ENCODE measurements around the gene KCNH1.
"Not testable (repeated sequence)": the region's sequence is repeated elsewhere in the genome, so short reads cannot be mapped to it uniquely, and the experiment has no call there.

KCNH1 gene

DNA sequence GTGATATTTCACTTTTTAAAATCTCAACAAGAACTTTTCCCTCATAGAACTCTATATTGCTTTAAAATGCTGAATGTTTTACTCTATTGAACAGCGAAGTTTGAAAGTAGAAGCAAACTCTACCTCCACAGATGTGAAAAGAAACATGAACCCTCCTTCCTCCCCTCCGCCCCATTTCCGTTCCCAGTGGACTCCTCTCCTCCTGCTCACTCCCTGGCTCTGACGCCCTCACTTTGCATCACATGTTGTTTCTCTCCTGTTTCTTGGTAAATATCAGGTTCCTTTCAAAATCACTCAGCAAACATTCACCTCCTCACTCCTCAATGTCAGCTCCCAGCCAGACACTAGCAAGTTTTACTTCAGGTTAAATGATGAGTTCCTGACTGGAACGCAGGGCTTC is 34.6 kb downstream of the KCNH1 start:
- DNase-seq, result no peak

DNA sequence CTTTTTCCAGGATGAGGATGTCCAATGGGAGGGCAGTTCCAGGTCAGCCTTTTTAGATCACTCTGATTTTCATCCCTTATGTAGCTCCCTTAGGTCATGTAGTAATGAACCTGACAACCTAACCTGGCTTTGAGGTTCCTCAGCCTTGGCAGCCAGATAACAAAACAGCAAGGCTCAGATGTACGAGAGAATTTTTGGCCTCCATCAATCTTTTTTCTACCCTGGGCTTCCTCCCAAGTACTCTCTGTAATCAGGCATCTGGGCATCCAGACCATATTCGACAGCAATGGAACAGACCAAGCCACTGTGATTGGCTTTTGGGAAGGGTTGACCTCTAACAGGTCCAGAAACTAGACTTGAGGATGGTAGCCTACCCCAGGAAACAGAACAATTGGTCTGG is 38.6 kb downstream of the KCNH1 start:
- DNase-seq, result no peak

DNA sequence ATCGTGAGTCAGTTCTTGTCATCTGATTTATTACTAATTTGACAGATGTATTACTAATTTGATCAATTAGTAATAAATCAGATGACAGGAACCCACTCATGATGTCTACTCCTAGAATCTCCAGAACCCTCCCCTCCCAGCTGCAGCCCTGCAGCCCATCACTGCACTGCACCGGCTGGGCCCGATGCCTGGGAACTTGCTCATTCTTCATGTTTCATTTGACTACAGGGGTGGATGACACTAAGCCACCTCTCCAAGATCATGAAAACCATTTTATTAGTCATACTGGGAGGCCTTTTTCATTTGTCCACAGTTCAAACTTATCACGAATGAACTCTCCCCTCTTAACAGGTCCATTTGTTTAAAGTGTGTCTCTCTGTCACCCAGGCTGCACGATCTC is 41.0 kb downstream of the KCNH1 start:
- no peak for DNase-seq

DNA sequence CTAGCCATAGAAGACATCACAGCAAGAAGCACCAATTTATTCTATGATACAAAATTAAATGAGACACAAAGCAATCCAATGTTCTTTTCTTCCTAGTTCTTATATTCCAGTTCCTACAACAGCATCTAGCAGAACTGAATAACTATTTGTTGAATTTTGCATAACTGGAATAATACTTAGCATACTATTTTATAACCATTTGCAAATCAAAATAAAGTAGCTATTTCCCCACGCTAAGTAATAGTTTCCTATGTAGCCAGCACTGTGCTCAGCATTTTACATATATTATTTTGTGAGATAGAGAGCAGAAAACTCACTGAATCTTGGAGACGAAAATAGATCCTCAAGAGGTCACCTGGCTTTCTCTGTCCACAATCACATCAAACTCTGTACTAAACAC is 42.1 kb downstream of the KCNH1 start:
- DNase-seq, result no peak

DNA sequence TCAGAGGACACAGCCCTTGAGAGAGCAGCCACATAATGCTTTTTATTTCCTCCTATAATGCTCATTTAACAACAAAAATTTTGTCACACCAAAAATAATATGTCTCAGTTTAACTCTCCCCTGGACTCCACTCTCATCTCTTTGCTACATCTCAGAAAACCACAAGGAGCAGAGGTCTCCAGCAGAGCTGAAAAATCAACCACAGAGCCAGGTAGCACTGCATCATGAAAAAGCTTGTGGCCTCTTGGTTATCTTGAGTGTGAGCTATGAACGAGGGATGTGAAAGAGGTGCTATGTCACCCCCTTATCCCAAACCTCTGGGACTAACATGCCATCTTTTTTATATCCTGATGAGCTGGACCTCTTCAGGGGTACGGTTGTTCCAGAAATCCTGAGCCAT is 44.4 kb downstream of the KCNH1 start:
- no peak for DNase-seq

DNA sequence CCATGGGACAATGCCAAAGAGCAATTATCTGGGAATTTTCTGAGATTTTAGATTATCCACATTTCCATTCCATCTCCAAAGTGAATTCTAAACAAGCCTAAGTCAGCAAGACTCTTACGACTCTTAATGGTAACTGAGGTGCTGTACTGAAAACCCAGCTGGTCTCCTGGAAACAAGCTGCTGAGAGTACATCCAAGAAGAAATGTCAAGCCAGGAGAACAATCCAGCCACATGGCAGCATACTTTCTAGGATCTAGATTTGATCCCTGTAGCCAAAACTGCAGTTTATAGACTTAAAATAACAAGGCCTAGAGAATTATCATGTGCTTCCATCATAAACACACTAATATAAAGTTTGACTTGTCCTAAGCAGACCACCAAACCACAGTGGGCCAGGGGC is 45.8 kb downstream of the KCNH1 start:
- no peak for DNase-seq

DNA sequence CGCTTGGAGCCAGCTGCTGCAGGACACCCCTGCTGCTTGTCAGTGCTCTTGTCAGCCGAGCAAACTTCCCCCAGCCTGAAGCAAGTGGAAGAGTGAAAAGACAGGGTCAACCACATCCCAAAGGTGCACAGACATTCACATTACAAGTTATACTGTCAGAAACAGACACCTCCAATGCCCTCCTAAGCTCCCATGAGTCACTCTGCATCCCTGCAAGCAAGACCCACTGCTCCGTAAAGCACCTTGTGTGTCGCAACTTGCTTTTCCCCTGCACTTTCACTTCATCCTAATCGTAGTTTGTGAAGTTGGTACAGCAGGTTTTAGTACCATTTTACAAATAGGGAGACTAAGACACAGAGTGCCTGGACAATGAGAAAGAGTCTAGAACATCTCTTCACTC is 51.1 kb downstream of the KCNH1 start:
- no peak for DNase-seq

DNA sequence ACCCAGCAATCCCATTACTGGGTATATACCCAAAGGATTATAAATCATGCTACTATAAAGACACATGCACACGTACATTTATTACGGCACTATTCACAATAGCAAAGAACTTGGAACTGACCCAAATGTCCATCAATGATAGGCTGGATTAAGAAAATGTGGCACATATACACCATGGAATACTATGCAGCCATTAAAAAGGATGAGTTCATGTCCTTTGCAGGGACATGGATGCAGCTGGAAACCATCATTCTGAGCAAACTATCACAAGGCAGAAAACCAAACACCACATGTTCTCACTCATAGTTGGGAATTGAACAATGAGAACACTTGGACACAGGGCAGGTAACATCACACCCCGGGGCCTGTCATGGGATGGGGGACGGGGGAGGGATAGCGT is 52.5 kb downstream of the KCNH1 start:
- DNase-seq, result not testable (repeated sequence)

DNA sequence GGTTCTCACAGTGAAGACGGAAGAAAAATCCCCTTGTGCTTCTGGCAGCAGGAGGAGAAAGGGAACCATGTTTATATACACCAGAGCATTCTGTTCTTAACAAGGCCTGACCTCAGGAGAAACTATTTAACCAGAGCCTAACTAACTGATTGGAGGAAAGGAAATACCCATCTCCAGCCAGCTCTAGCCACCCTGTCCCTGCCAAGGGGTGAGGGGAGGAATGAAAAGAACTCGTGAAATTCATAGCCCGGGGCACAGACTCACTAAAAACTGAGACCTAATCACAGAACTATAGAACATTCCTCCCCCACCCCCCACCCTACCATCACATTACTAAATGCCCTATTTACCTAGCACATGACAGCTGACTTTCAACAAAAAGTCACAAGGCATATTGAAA is 65.0 kb downstream of the KCNH1 start:
- DNase-seq, result no peak

DNA sequence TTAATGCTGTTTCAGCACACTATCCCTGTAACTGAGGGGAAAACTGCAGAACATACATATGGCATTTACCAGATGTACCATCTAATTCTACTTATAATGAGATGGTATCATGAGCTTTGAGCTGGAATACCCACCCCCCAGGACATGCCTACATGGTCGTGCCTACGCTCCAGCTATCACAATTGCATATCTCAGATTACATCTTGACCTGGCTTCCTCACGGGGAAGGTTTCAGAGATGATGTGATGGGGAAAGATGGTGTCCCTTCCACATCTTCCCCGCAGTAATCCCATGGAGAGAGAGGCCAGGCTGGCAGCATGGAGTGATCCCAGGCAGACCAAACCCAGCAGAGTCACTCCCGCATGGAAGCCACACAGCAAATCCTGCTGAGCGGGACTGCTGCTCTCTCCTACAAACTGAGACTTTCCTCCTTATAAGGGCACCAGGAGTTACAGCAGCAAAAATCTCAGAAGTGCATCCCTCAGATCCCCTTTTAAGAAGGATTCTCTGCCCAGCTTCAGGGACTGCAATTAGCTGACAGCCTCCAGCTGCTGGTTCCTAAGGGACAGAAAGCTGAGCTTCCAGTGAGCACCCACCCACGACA is 67.1 kb downstream of the KCNH1 start:
- no peak for DNase-seq

DNA sequence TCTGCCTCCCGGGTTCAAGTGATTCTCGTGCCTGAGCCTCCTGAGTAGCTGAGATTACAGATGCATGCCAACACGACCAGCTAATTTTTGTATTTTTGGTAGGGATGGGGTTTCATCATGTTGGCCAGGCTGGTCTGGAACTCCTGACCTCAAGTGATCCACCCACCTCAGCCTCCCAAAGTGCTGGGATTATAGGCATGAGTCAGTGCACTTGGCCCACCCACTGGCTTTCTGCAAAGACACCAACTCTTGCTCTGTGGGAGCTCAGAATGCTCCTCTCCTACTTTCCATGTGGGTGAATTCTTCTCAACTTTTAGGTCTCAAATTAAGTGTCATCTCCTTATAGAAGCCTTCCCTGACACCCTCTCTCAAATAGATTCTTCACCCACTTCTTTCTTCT is 92.1 kb downstream of the KCNH1 start:
- not testable (repeated sequence) for DNase-seq

DNA sequence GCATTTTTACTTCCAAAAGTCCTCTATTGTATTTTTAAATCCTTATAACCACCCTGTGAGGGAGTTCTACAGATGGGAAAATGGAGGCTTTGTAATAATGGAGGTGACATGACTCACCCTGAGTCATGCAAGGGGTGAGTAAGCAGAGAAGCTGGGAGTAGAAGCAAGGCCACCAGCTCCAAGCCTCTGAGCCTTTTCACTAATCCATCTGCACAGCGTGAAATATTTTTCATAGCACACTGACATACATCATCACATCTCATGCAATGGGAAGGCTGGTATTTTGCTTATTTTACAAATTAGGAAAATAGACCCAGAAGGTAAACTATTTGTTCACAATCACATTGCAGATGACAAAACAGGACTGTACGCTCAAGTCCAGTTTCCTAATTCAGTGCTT is 96.9 kb downstream of the KCNH1 start:
- DNase-seq, result no peak

DNA sequence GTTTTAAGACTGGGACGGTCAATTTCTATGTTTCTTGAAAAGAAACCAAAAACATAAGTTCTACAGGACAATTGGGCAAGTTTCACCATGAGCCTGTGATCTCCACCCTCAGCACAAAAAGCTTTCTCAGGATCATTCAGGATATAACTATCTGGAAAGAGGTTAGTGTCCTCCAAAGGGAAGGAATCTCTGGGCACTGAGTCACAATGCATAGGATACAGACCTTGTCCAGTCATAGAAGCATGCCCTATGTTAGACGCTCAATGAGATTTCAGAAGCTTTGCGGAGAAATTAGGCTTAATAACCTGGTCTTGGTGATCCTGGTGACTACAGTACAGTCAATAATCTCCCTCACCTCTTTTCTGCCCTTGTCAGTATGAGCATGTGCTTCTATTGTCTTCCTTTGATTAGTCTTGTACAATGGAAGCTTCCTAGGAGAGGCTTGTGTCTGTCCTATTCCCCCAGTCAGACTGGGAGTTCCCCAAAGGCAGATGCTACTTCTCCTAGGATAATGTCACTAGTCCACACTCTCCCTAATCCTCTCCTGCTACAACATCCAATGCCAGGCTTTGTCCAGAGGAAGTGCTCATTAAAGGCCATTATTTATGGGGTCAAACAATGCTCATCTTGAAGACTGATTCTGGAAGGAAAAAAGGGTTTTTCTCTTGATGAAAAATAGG is 97.4 kb downstream of the KCNH1 start:
- DNase-seq, result no peak

DNA sequence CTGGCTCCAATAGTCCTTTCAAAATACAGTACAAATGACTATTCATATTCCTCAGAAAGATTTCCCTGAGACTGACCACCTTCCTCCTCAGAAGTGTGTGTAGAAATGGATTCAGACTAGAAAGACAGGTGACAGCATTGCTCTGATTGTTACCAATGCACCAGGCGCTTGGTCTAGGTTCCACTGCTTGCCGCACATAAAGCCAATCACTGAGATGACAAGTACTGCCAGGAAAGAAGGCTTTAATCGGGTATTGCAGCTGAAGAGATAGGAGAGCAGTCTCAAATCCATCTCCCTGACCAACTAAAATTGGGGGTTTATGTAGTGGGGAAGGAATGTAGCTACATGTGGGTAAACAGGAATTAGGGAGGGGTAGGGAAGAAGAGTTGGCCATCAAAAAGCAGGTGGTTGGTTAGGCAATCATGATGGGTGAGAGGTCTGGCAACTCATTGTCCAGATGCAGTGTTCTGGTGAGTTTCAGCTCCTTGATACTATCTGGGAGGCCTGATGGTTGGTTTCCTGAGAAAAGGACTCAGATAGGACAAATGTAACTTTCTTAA is 98.0 kb downstream of the KCNH1 start:
- DNase-seq, result no peak

DNA sequence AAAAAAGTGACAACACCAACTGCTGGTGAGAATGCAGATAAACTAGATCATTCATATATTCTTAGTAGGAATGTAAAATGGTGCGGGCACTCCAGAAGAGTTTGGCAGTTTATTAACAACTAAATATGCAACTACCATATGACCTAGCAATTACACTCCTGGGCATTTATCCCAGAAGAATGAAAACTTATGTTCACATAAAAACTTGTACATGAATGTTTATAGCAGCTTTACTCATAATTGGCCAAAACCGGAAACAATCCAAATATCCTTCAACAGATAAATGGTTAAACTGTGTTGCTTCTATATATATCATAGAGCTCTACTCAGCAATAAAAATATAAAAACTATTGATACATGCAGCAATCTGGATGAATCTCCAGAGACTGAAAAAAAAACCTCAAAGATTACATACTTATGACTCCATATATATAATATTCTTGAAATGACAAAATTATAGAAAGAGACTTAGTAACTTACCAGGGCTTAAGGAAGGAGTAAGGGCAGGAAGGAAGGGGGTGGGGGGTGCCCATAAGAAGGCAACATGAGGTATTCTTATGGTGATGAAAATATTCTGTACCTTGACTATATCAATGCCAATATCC is 99.9 kb downstream of the KCNH1 start:
- DNase-seq, result no peak

DNA sequence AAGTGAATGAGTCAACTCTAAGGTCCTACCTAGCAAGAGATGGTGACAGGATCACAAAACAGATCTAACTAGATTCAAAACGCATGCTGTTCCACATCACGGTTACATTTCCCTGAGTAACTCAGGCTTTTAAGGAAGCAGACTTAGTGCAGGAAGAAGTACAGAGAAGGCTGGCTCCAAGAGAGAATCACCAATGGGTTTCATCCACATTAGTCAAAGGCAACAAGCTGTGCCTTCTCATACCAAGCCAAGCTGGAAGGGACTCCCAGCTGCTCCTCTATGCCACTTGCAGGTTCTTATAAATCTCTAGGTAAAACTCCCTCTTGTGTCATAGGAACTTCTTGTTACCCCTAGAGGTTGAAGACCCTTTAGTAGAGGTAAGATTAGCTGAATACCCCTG is 109.0 kb downstream of the KCNH1 start:
- no peak for DNase-seq

DNA sequence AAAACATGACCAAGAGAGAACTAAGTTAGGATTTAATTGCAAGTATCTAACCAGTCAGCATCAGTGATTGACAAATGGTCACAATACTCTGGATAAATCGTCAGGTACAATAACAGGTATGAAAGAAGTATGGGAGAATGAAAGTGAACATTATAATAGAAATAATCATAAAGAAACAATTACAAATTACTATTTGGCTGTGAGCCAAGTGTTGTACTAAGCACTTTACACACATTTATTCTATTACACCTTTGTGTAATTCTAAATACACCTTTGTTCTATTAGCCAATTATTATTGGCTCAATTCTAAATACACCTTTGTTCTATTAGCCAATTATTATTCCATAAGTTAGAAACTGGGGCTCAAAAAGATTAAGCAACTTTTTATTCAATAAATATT is 114.7 kb downstream of the KCNH1 start:
- DNase-seq, result no peak

DNA sequence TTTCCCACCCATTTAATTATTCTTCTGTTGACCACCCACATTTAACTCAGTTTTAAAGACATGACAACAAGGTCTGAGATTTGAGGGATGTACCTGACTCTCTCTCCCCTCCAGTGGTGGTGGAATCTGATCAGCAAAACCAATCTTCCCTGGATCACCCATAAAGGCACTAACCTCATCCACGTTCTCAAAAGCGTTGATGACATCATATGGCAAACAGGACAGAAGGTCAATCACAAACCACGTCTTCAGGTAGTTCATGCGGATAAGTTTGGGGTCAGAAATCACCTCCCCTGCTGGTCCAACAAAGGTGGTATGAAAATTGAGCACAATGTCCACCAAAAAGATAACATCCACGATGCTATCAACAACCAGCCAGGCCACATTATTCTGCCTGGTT is 115.3 kb downstream of the KCNH1 start:
- DNase-seq, result no peak

DNA sequence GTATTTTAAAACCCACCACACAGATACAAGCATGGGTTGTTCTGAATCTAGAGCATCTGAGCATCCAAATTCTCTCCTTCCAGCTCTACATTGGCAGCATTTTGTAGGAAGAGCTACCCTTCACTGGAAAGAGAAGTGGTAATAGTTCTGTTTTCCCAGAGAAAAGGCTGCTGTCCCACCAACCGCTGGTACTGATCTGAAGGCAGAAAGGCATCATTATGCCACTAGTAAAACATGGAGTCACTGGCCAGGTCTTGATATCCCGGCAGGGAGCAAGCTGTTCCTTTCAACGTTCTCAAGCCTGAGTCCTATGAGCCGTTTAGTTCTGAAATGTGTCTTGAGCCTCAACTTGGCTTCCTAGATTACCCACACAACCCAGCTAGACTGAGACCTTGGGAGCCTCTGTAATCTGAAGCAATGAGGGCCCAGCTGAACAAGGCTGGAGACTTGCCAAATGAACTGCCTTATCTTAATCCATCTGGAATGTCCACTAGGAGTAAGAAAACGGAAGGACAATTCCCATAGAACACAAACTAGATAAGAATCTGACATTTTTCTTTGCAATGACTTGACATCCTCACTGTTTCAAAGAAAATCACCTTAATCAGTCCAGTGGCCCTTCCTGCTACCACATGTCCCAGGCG is 116.8 kb downstream of the KCNH1 start:
- DNase-seq, result no peak

DNA sequence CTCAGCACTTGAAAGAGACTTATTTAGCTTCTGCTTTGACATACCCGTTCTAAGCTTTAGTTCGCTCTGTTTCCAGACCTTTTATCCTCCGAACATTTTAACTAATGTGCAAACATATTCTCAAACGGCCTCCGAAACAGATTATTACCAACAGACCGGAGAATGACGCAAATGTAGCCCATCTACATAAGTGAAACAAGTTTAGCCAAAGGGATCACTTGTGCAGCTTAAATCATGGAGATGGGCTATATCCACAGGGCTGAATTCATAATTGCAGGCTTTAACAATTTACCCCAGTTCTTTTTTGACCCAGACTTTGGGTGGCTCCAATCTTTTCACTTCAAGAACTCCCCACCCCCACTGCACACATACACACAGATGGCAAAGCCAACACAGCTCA is 119.7 kb downstream of the KCNH1 start:
- DNase-seq, result no peak

DNA sequence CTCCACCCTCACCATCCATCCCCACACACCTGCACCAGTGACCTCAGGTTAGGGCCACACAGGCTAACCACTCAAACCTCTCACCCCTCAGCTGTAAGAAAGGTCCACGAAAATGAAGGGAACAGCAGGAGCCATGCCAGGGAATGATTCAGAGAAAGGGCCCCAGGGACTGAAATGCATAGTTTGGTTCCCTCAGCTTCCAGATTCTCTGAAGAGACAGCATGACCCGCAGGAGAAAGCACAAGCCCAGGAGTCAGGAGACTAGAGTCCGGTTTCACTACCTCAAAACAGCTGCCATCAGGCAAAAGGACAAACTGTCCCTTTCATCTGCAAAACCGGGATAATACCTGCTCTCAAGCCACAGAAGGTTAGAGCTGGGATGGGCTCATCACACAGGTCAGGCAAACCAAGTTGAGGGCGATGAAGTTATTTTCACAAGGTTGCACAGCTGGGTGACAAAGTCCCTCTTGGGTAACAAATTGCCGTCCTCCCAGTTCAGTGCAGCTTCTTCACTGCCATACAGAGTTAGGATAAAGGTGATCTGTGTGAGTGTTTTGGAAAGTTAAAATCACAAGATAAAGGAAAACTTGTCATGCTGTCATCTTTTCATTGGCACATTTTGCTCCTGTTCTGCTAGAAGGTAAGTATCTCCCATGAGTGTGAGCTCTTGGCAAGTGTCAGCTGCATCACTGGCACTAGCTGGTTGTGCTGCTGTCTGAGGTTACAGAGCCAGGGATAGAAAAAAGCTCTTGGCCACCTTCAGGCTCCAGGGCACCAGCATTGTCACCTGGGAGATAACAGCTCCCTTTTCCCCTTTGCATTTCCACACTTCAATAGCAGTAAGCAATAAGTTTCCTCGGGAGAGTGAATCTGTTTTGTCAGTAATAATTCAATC is 120.4 kb downstream of the KCNH1 start:
- DNase-seq, result no peak

DNA sequence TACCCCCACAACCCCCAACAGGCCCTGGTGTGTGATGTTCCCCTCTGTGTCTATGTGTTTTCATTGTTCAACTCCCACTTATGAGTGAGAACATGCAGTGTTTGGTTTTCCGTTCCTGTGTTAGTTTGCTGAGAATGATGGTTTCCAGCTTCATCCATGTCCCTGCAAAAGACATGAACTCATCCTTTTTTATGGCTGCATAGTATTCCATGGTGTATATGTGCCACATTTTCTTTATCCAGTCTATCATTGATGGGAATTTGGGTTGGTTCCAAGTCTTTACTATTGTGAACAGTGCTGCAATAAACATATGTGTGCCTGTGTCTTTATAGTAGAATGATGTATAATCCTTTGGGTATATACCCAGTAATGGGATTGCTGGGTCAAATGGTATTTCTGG is 122.8 kb downstream of the KCNH1 start:
- DNase-seq, result not testable (repeated sequence)

DNA sequence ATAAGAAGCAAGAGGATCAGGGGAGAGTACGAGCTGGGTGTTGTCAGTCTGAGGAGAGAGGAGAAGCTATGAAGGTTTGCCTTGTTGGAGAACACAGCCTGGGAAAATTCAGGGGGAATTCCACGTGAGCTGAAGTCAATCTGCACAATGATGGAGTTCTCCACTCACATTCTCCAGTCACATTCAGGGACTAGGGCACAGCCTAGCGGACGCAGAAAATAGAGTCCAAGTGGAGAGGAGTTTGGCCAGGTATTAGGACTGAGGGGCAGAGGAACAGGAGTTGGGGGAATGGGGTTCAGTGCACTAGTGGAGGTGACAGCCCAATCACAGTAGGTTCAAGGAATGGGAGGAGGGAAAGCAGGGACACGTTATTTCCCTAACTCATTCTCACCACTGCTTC is 124.0 kb downstream of the KCNH1 start:
- DNase-seq, result no peak

Measured in NK-92 treated with Interleukin-12 subunit alpha and Interleukin-12 subunit beta, amount 100 ng/mL, for 24 hours (cell line).